Sigmoid colon (tissue), 7 donors: ENCODE results near the gene SLC34A3. TPM values are rescaled to one million over a fixed set of nuclear protein-coding genes. Genes with fewer than 3 reads are reported as not detected.

Source experiments
- DNase-seq: peaks from one replicate; pipeline ENCODE4 v3.0.0-alpha.2; 2019
- H3K27ac ChIP-seq, 4 donors: fragments of 200-600 bp; sonication (generic); one replicate each; pipeline ENCODE4 v1.5.1; 2016 to 2019; ENCODE audit warnings: mild to moderate bottlenecking in 1 of 4
- H3K27me3 ChIP-seq, 3 donors: fragments of 200-600 bp; sonication (generic); one replicate each; pipeline ENCODE4 v1.5.1; 2019; ENCODE audit warnings: mild to moderate bottlenecking in 1 of 3
- H3K36me3 ChIP-seq, 4 donors: fragments of 200-600 bp; sonication (generic); one replicate each; pipeline ENCODE4 v1.5.1; 2016 to 2019
- H3K4me1 ChIP-seq, 4 donors: fragments of 200-600 bp; sonication (generic); one replicate each; pipeline ENCODE4 v1.5.1; 2017 to 2019
- H3K4me3 ChIP-seq, 4 donors: fragments of 200-600 bp; sonication (generic); one replicate each; pipeline ENCODE4 v1.5.1; 2017 to 2019; ENCODE audit warnings: mild to moderate bottlenecking in 2 of 4, moderate library complexity in 1 of 4
- H3K9me3 ChIP-seq, 4 donors: fragments of 200-600 bp in 3 of 4; sonication (generic) in 3 of 4; one replicate each; pipeline versions ENCODE4 v1.5.1 to v1.6.1; 2013 to 2019
- CTCF ChIP-seq, 4 experiments: fragments of 450-650 bp in 3 of 4; fragments of 200-600 bp in 1 of 4; IDR thresholded peaks; one replicate each; pipeline ENCODE4 v1.5.1; 2016 to 2019; ENCODE audit warnings: antibody characterized with exemption in 4 of 4, mild to moderate bottlenecking in 3 of 4, moderate library complexity in 2 of 4
- EP300 ChIP-seq, 4 donors: sonication (generic); formaldehyde crosslinking; IDR thresholded peaks; one replicate each; pipeline ENCODE4 v1.6.1; 2017; ENCODE audit warnings: antibody characterized with exemption in 4 of 4
- POLR2A ChIP-seq, 2 donors: fragments of 450-650 bp; IDR thresholded peaks; one replicate each; pipeline ENCODE4 v1.6.1; 2016; ENCODE audit warnings: antibody characterized with exemption in 2 of 2, mild to moderate bottlenecking in 2 of 2, moderate library complexity in 2 of 2
- POLR2AphosphoS5 ChIP-seq, 4 donors: sonication (generic); formaldehyde crosslinking; IDR thresholded peaks; one replicate each; pipeline ENCODE4 v1.6.1; 2017; ENCODE audit warnings: antibody characterized with exemption in 4 of 4
- WGBS, 2 donors: extraction: QIAGEN DNeasy Blood & Tissue Kit; methylation state at CpG; one replicate each; pipeline ENCODE4 v1.1.7; 2013; 5-methylcytosine and 5-hydroxymethylcytosine counted together
- intact Hi-C: fragments of 100-400 bp; cut with DNase I; formaldehyde crosslinking; loops from one replicate; pipeline ENCODE4 v1.15.1; 2023
- polyA plus RNA-seq, 3 donors: library from polyadenylated mRNA; stranded (reverse); fragments of 200-250 nt; gene quantifications; one replicate each; pipeline ENCODE4 v1.2.3, GENCODE V29; 2013
- total RNA-seq, 4 donors: library from RNA; depleted of rRNA; stranded (reverse); fragments of >200 nt; gene quantifications; one replicate each; pipeline ENCODE4 v1.1.0, GENCODE V29; 2016
- donor health status: healthy with polysubstance abuse.
- donor health status: Bipolar disorder and iron deficiency.
- donor health status: healthy.

The SLC34A3 gene
- total and polyA plus RNA-seq, 7 donors = not detected

DNA sequence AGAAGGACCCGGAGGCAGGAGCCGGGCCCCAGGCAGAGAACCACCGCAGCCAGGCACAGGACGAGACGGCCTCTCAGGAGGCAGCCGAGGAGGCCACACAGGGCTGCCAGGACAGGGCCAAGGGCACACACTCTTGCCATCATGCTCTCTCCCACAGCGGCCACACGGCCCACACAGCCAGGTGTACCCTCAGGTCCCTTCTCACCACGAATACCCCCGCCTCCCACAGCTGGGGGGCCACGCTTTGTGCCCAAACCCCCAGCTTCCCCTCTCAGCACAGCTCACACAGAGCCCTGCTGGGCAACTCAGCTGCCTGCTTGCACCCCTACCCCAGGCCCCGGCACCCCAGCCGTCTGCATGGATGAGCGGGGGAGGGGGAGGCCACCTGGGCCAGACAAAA is 36.9 kb upstream of the SLC34A3 start:
- Histone ChIP-seq H3K4me3 (no peak overlapping the region), H3K4me1 (peaks cover 0 to 38% (median 34%) of the 10 kb centered on the region in 4 donors), H3K36me3 (peaks cover 0 to 25% (median 9%) of the 10 kb centered on the region in 4 donors), H3K9me3 (no peaks in the 10 kb centered on the region), H3K27ac (no peak overlapping the region), H3K27me3 (no peaks in the 10 kb centered on the region)
- TF ChIP-seq CTCF (IDR thresholded peaks at IDR 0.05) (no peak), EP300 (IDR thresholded peaks at IDR 0.05) (no peak)
- no peak for DNase-seq
- intact Hi-C loops = no loop called here
- 77 to 84% methylated on average over 14 of the region's 14 CpGs for WGBS, 2 donors

DNA sequence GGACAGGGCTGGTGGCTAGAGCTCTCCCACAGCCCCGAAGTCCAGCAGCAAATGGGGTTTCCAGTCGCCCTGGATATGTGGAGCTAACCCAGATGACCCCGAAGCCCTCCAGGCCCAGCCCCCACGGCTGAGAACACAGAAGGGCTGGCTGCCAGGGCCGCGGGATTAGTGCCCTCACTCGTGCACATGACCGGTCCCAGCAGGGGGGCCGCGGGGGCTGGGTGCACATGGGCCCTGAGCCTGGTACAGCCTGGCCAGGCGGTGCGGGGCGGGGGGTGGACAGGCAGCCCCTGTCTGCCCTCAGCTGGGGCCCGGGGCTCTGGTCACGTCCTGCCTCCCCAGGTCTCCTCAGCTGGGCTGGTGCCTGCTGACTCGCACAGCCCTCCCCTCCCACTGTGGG is 36.3 kb upstream of the SLC34A3 start:
- Histone ChIP-seq H3K27ac (no peak overlapping the region), H3K9me3 (no peaks in the 10 kb centered on the region), H3K4me1 (peaks cover 0 to 38% (median 36%) of the 10 kb centered on the region in 4 donors), H3K27me3 (no peaks in the 10 kb centered on the region), H3K4me3 (no peak overlapping the region), H3K36me3 (peaks cover 0 to 25% (median 9%) of the 10 kb centered on the region in 4 donors)
- no peak for TF ChIP-seq CTCF (IDR thresholded peaks at IDR 0.05)
- no peak for TF ChIP-seq EP300 (IDR thresholded peaks at IDR 0.05)
- no peak for TF ChIP-seq POLR2AphosphoS5 (IDR thresholded peaks at IDR 0.05)
- no peak for TF ChIP-seq POLR2A (IDR thresholded peaks at IDR 0.05)
- WGBS, 2 donors = 18 to 67% methylated on average over 16 of the region's 16 CpGs
- DNase-seq = no peak
- intact Hi-C loops = no loop called here

- Histone ChIP-seq H3K27ac (no peak overlapping the region), H3K4me1 (peaks cover 0 to 38% (median 36%) of the 10 kb centered on the region in 4 donors), H3K36me3 (peaks cover 0 to 24% (median 8%) of the 10 kb centered on the region in 4 donors), H3K27me3 (no peaks in the 10 kb centered on the region), H3K4me3 (no peak overlapping the region), H3K9me3 (no peaks in the 10 kb centered on the region)
- intact Hi-C loops = no loop called here
- DNase-seq = no peak
- TF ChIP-seq CTCF (IDR thresholded peaks at IDR 0.05) (no peak), POLR2AphosphoS5 (IDR thresholded peaks at IDR 0.05) (no peak), POLR2A (IDR thresholded peaks at IDR 0.05) (no peak), EP300 (IDR thresholded peaks at IDR 0.05) (no peak)
- WGBS, 2 donors = 15 to 66% methylated on average over 10 of the region's 10 CpGs
Observed at GRCh38 chr9:137194909-137195308, 35.8 kb upstream of the SLC34A3 start.

DNA sequence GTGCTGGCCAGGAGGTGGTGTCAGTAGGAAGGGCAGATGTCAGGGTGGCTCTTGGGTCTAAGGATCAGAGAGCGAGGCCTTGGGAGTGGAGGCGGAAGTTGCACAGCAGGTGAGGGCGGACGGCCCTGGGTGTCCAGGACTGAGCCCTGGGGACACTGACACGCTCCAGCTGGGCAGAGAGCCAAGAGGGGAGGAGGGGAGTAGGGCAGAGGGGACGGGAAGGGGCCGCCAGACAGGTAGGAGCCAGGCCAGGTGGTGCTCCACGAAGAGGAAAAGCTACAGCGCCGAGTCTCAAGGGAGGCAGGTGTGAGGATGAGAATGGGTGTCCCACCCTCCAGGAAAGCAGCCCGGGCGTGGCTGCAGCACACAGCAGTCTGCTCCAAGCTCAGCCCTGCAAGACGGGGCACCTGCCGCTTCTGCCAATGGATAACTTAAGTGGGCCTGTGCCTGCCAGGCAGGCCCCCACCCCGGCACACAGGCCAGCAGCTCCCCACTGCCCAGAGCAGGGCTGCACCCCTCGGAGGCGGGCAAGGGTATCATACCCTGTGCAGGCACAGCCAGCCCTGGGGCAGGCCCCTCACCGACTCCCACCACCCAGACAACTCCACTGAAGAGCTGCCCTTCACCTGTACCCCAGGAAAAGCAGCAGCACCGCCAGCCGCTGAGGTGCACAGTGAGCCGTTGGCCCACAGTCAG is 35.0 kb upstream of the SLC34A3 start:
- WGBS, 2 donors = 18 to 70% methylated on average over 21 of the region's 21 CpGs
- Histone ChIP-seq H3K4me1 (peaks cover 0 to 30% (median 29%) of the 10 kb centered on the region in 4 donors), H3K27me3 (no peaks in the 10 kb centered on the region), H3K36me3 (peaks cover 0 to 16% (median 4%) of the 10 kb centered on the region in 4 donors), H3K27ac (no peak overlapping the region), H3K9me3 (no peaks in the 10 kb centered on the region), H3K4me3 (no peak overlapping the region)
- no peak for DNase-seq
- no peak for TF ChIP-seq EP300 (IDR thresholded peaks at IDR 0.05)
- TF ChIP-seq POLR2AphosphoS5 (IDR thresholded peaks at IDR 0.05) = no peak
- TF ChIP-seq CTCF (IDR thresholded peaks at IDR 0.05) = no peak
- no peak for TF ChIP-seq POLR2A (IDR thresholded peaks at IDR 0.05)
- intact Hi-C loops = no loop called here
